Esophagus muscularis mucosa (tissue), 4 donors: ENCODE measurements around the gene ANKRD33B. TPM values are rescaled to one million over a fixed set of nuclear protein-coding genes. Genes with fewer than 3 reads are reported as not detected.
"Not testable (repeated sequence)": the region's sequence is repeated elsewhere in the genome, so short reads cannot be mapped to it uniquely, and the experiment has no call there.

Source experiments
- DNase-seq: peaks from one replicate; pipeline ENCODE4 v3.0.0-alpha.2; 2017; ENCODE audit errors: extremely low spot score
- H3K27ac ChIP-seq, 4 donors: fragments of 200-600 bp; sonication (generic); replicated peaks in 1 of 4; 1 replicate in 3 of 4; 2 replicates in 1 of 4; pipeline ENCODE4 v1.5.1; 2016 to 2019; ENCODE audit warnings: mild to moderate bottlenecking in 1 of 4
- H3K27me3 ChIP-seq, 4 donors: fragments of 200-600 bp; sonication (generic); one replicate each; pipeline versions ENCODE4 v1.5.1 to v1.6.0; 2016 to 2019
- H3K36me3 ChIP-seq, 4 donors: fragments of 200-600 bp; sonication (generic); one replicate each; pipeline ENCODE4 v1.5.1; 2016 to 2019
- H3K4me1 ChIP-seq, 4 donors: fragments of 200-600 bp; sonication (generic); one replicate each; pipeline ENCODE4 v1.5.1; 2016 to 2019
- H3K4me3 ChIP-seq, 4 donors: fragments of 200-600 bp; sonication (generic); 1 replicate in 2 of 4; 2 replicates in 2 of 4; pipeline ENCODE4 v1.5.1; 2016 to 2019; ENCODE audit warnings: mild to moderate bottlenecking in 4 of 4, moderate library complexity in 1 of 4
- H3K9me3 ChIP-seq, 4 donors: fragments of 200-600 bp; sonication (generic); 1 replicate in 3 of 4; 2 replicates in 1 of 4; pipeline ENCODE4 v1.5.1; 2016 to 2019
- CTCF ChIP-seq, 3 experiments: fragments of 200-600 bp in 2 of 3; fragments of 450-650 bp in 1 of 3; sonication (generic) in 2 of 3; IDR thresholded peaks; one replicate each; pipeline ENCODE4 v1.5.1; 2017 to 2019; ENCODE audit warnings: antibody characterized with exemption in 3 of 3, mild to moderate bottlenecking in 2 of 3, moderate library complexity in 1 of 3
- EP300 ChIP-seq: sonication (generic); formaldehyde crosslinking; IDR thresholded peaks from one replicate; pipeline ENCODE4 v1.6.1; 2017; ENCODE audit warnings: antibody characterized with exemption
- POLR2A ChIP-seq: fragments of 450-650 bp; IDR thresholded peaks from one replicate; pipeline ENCODE4 v1.6.1; 2017; ENCODE audit warnings: antibody characterized with exemption, moderate library complexity, mild to moderate bottlenecking, low read depth
- POLR2AphosphoS5 ChIP-seq, 2 donors: sonication (generic); formaldehyde crosslinking; IDR thresholded peaks; one replicate each; pipeline ENCODE4 v1.6.1; 2017; ENCODE audit warnings: antibody characterized with exemption in 2 of 2
- WGBS: methylation state at CpG from one replicate; pipeline ENCODE4 v1.1.5; 2018; 5-methylcytosine and 5-hydroxymethylcytosine counted together
- intact Hi-C: fragments of 100-400 bp; cut with DNase I; formaldehyde crosslinking; loops from one replicate; pipeline ENCODE4 v1.15.1; 2023
- total RNA-seq, 4 donors: library from RNA; depleted of rRNA; stranded (reverse); fragments of >200 nt; gene quantifications; one replicate each; pipeline versions ENCODE4 v1.1.0 to v1.2.1, GENCODE V29; 2016

Gene ANKRD33B
- total RNA-seq, 4 donors from 2014 or later = 4.6 to 8.2 (median 6.7) TPM

GRCh38 chr5:10599862-10600284 is 36.0 kb downstream of the ANKRD33B start:
- intact Hi-C loops = no loop called here
- peaks cover 25 to 30% (median 26%) of the 10 kb centered on the region in 4 donors for H3K4me1 ChIP-seq
- H3K4me3 ChIP-seq = no peak overlapping the region
- no peaks in the 10 kb centered on the region for H3K36me3 ChIP-seq
- TF ChIP-seq POLR2AphosphoS5 (IDR thresholded peaks at IDR 0.05) (no peak), CTCF (IDR thresholded peaks at IDR 0.05) (no peak), POLR2A (no peak), EP300 (no peak)
- H3K27ac ChIP-seq = no peak overlapping the region
- H3K9me3 ChIP-seq = no peaks in the 10 kb centered on the region
- DNase-seq = no peak
- H3K27me3 ChIP-seq = no peaks in the 10 kb centered on the region

GRCh38 chr5:10600626-10601245 is 36.9 kb downstream of the ANKRD33B start:
- Histone ChIP-seq H3K9me3 (no peaks in the 10 kb centered on the region), H3K36me3 (no peaks in the 10 kb centered on the region), H3K27me3 (no peaks in the 10 kb centered on the region), H3K27ac (peak overlapping the region in 3 of 4 donors; percentile 8 to 72 (median 65)), H3K4me1 (peaks cover 16 to 26% (median 19%) of the 10 kb centered on the region in 4 donors), H3K4me3 (no peak overlapping the region)
- WGBS = 86% methylated on average over 5 of the region's 5 CpGs
- no peak for DNase-seq
- TF ChIP-seq CTCF (IDR thresholded peaks at IDR 0.05) = no peak
- no peak for TF ChIP-seq POLR2A
- no peak for TF ChIP-seq POLR2AphosphoS5 (IDR thresholded peaks at IDR 0.05)
- no peak for TF ChIP-seq EP300
- intact Hi-C loops = no loop called here

- no peaks in the 10 kb centered on the region for H3K9me3 ChIP-seq
- H3K36me3 ChIP-seq = no peaks in the 10 kb centered on the region
- peak overlapping the region; percentile 64 to 73 (median 68) for H3K27ac ChIP-seq
- DNase-seq = peak; percentile 94
- H3K27me3 ChIP-seq = no peaks in the 10 kb centered on the region
- WGBS = 18% methylated on average over 19 of the region's 19 CpGs
- H3K4me3 ChIP-seq = peak overlapping the region in 2 of 4 donors; percentile 1 to 13
- peaks cover 16 to 22% (median 16%) of the 10 kb centered on the region in 4 donors for H3K4me1 ChIP-seq
- TF ChIP-seq POLR2AphosphoS5 (IDR thresholded peaks at IDR 0.05) (peak; percentile 71 to 87), POLR2A (no peak)
- intact Hi-C loops = no loop called here
Measured at GRCh38 chr5:10601246-10602030, 37.6 kb downstream of the ANKRD33B start.

- Histone ChIP-seq H3K4me3 (no peak overlapping the region), H3K27me3 (no peaks in the 10 kb centered on the region), H3K27ac (peak overlapping the region; percentile 64 to 73 (median 68)), H3K36me3 (no peaks in the 10 kb centered on the region), H3K4me1 (peaks cover 20 to 24% (median 21%) of the 10 kb centered on the region in 4 donors), H3K9me3 (no peaks in the 10 kb centered on the region)
- no peak for DNase-seq
- TF ChIP-seq POLR2A = no peak
- no peak for TF ChIP-seq CTCF (IDR thresholded peaks at IDR 0.05)
- no peak for TF ChIP-seq EP300
- TF ChIP-seq POLR2AphosphoS5 (IDR thresholded peaks at IDR 0.05) = no peak
- 76% methylated on average over 15 of the region's 15 CpGs for WGBS
- intact Hi-C loops = no loop called here
Measured at GRCh38 chr5:10602031-10602806, 38.3 kb downstream of the ANKRD33B start.

GRCh38 chr5:10604975-10605374 is 41.1 kb downstream of the ANKRD33B start:
- no peak for TF ChIP-seq POLR2A
- TF ChIP-seq CTCF (IDR thresholded peaks at IDR 0.05) = no peak
- TF ChIP-seq EP300 = no peak
- no peak for TF ChIP-seq POLR2AphosphoS5 (IDR thresholded peaks at IDR 0.05)
- DNase-seq = no peak
- intact Hi-C loops = no loop called here
- no peaks in the 10 kb centered on the region for H3K9me3 ChIP-seq
- H3K4me3 ChIP-seq = no peak overlapping the region
- no peaks in the 10 kb centered on the region for H3K27me3 ChIP-seq
- WGBS = 83% methylated on average over 6 of the region's 6 CpGs
- H3K27ac ChIP-seq = no peak overlapping the region
- no peaks in the 10 kb centered on the region for H3K36me3 ChIP-seq
- peaks cover 29 to 40% (median 33%) of the 10 kb centered on the region in 4 donors for H3K4me1 ChIP-seq

- Histone ChIP-seq H3K4me1 (peaks cover 20 to 32% (median 24%) of the 10 kb centered on the region in 4 donors), H3K27ac (peak overlapping the region in 1 of 4 donors; percentile 48)
- WGBS = 93% methylated on average over 9 of the region's 9 CpGs
- DNase-seq, H3K36me3 ChIP-seq, H3K9me3 ChIP-seq, H3K27me3 ChIP-seq, H3K4me3 ChIP-seq, intact Hi-C loops: not testable (repeated sequence)
Measured at GRCh38 chr5:10606632-10607022, 42.8 kb downstream of the ANKRD33B start.
